Caco-2 (cell line): ENCODE measurements around the gene APP. TPM values are rescaled to one million over a fixed set of nuclear protein-coding genes. Genes with fewer than 3 reads are reported as not detected.

Experiments
- BruUV-seq: library from RNA; stranded (reverse); fragments of 400-500 nt; replicated peaks from 2 replicates; lab custom pipeline; 2021; lab: Mats Ljungman, UMichigan
- CTCF ChIA-PET: fragments of 300-600 bp; sonication (Branson Sonifier 250); formaldehyde crosslinking; loops from one replicate; lab custom pipeline; 2022; ENCODE audit warnings: antibody characterized with exemption; lab: Charles Lee
- POLR2A ChIA-PET: fragments of 300-600 bp; sonication (Branson Sonifier 250); formaldehyde crosslinking; loops from one replicate; lab custom pipeline; 2022; ENCODE audit warnings: antibody characterized with exemption; lab: Charles Lee
- DNase-seq, 2 experiments: peaks; one replicate each; pipeline versions ENCODE4 v3.0.0 to v3.0.0-alpha.2; 2020 to 2022
- H3K27me3 ChIP-seq: replicated peaks from 2 replicates; pipeline ENCODE4 v1.6.0; 2011; ENCODE audit warnings: low read length; ENCODE audit not compliant: control insufficient read depth, insufficient read depth
- H3K36me3 ChIP-seq: 2 replicates; pipeline ENCODE4 v1.5.1; 2011; ENCODE audit warnings: low read length; ENCODE audit not compliant: control insufficient read depth, insufficient read depth
- H3K4me1 ChIP-seq: fragments of 250-450 bp; sonication (Bioruptor Pico); 2 replicates; pipeline ENCODE4 v1.5.1; 2020; ENCODE audit warnings: mild to moderate bottlenecking
- H3K4me3 ChIP-seq: 2 replicates; pipeline ENCODE4 v1.5.1; 2011; ENCODE audit warnings: low read depth, mild to moderate bottlenecking, control low read depth, low read length
- H3K9me3 ChIP-seq: fragments of 250-450 bp; sonication (Bioruptor Pico); 2 replicates; pipeline ENCODE4 v1.5.1; 2020; ENCODE audit warnings: mild to moderate bottlenecking, moderate library complexity
- H3K27ac Mint-ChIP-seq: one replicate; pipeline ENCODE4 v1.8.0; 2022; ENCODE audit warnings: mixed read lengths; ENCODE audit not compliant: unreplicated experiment
- H3K27me3 Mint-ChIP-seq: one replicate; pipeline ENCODE4 v1.8.0; 2022; ENCODE audit warnings: mixed read lengths; ENCODE audit not compliant: insufficient read depth, unreplicated experiment
- H3K36me3 Mint-ChIP-seq: one replicate; pipeline ENCODE4 v1.8.0; 2022; ENCODE audit warnings: mild to moderate bottlenecking, mixed read lengths; ENCODE audit not compliant: insufficient read depth, unreplicated experiment
- H3K4me1 Mint-ChIP-seq: one replicate; pipeline ENCODE4 v1.8.0; 2022; ENCODE audit warnings: low read depth, mixed read lengths; ENCODE audit not compliant: unreplicated experiment
- H3K4me3 Mint-ChIP-seq: one replicate; pipeline ENCODE4 v1.8.0; 2022; ENCODE audit warnings: mild to moderate bottlenecking, moderate library complexity, mixed read lengths; ENCODE audit not compliant: unreplicated experiment
- H3K9me3 Mint-ChIP-seq: one replicate; pipeline ENCODE4 v1.8.0; 2022; ENCODE audit warnings: mixed read lengths; ENCODE audit not compliant: unreplicated experiment
- intact Hi-C: fragments of 100-400 bp; cut with micrococcal nuclease; formaldehyde crosslinking; loops from one replicate; pipeline ENCODE4 v1.10.0; 2022; ENCODE audit not compliant: unreplicated experiment
- total RNA-seq: library from RNA; stranded (reverse); gene quantifications from 2 replicates; pipeline ENCODE4 v1.2.3, GENCODE V29; 2022
- TF ChIP-seq, protein P1 (sequence below), 2 experiments: fragments of 200-600 bp in 1 of 2; IDR thresholded peaks; 1 replicate in 1 of 2; 2 replicates in 1 of 2; pipeline versions ENCODE4 v1.5.1 to v1.8.0; 2011 to 2022; ENCODE audit warnings: antibody characterized with exemption in 1 of 2, control low read depth in 1 of 2, inconsistent platforms in 1 of 2, low read depth in 1 of 2, low read length in 1 of 2, mild to moderate bottlenecking in 1 of 2, moderate library complexity in 1 of 2; ENCODE audit not compliant: insufficient read depth in 1 of 2, severe bottlenecking in 1 of 2, unreplicated experiment in 1 of 2

APP gene
- total RNA-seq, 1 experiment from 2014 or later = 331 TPM

- CTCF ChIA-PET = interaction anchor here (1.0 to 1.4 kb wide), 2 partner anchors 21 to 273 kb away, joined by 3 read pairs; no protein-coding TSS in a partner anchor
- TSS peak; percentile 23 for BruUV-seq
- Mint-ChIP-seq H3K27me3 (no peaks in the 10 kb centered on the region), H3K27ac (peak overlapping the region; percentile 88), H3K9me3 (no peaks in the 10 kb centered on the region), H3K36me3 (peaks cover 33% of the 10 kb centered on the region), H3K4me1 (peaks cover 18% of the 10 kb centered on the region), H3K4me3 (peak overlapping the region; percentile 86)
- TF ChIP-seq, protein P1, sequence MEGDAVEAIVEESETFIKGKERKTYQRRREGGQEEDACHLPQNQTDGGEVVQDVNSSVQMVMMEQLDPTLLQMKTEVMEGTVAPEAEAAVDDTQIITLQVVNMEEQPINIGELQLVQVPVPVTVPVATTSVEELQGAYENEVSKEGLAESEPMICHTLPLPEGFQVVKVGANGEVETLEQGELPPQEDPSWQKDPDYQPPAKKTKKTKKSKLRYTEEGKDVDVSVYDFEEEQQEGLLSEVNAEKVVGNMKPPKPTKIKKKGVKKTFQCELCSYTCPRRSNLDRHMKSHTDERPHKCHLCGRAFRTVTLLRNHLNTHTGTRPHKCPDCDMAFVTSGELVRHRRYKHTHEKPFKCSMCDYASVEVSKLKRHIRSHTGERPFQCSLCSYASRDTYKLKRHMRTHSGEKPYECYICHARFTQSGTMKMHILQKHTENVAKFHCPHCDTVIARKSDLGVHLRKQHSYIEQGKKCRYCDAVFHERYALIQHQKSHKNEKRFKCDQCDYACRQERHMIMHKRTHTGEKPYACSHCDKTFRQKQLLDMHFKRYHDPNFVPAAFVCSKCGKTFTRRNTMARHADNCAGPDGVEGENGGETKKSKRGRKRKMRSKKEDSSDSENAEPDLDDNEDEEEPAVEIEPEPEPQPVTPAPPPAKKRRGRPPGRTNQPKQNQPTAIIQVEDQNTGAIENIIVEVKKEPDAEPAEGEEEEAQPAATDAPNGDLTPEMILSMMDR (IDR thresholded peaks at IDR 0.05; ENCODE audit: insufficient read depth in 1 of 2, low read depth in 1 of 2, low read length in 1 of 2, severe bottlenecking in 1 of 2, unreplicated experiment in 1 of 2) = peak; percentile 21 to 36
- no peaks in the 10 kb centered on the region for H3K36me3 ChIP-seq
- peaks cover 25% of the 10 kb centered on the region for H3K4me1 ChIP-seq
- no peaks in the 10 kb centered on the region for H3K9me3 ChIP-seq
- peak; percentile 37 to 51 for DNase-seq
- POLR2A ChIA-PET = interaction anchor here (0.7 kb wide), 1 partner anchor 53 kb away, joined by 4 read pairs; no protein-coding TSS in a partner anchor
- intact Hi-C loops = loop anchor here (1.0 to 10.0 kb wide), 5 partner anchors 20 to 434 kb away; partner anchors contain the start of genes ATP5PF and GABPA
- H3K4me3 ChIP-seq = peak overlapping the region; percentile 97
- no peaks in the 10 kb centered on the region for H3K27me3 ChIP-seq
Measured at GRCh38 chr21:26169061-26169610, 1.4 kb downstream of the APP start.

DNA sequence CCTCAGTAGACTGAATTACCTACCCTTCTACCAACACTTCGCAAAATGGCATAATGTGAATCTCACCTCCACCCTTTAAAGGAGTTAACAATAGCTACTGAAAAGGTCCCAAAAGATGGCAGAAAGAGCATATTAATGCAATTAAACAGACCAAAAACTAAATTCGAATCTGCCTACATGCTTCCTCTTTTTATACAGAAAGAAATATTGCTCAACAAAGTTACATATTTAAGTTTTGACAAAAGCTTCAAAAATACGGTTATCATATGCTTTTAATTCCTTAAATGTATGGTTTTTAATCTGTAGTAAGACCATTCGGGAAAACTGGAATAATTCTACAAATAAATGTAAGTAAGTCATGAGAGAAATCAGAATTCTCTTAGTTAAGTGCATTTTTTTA, 2.2 kb downstream of the APP start:
- Histone ChIP-seq H3K27me3 (no peaks in the 10 kb centered on the region), H3K36me3 (no peaks in the 10 kb centered on the region), H3K4me3 (peak overlapping the region; percentile 97; the same call in 1 of the 2 replicates), H3K4me1 (peaks cover 25% of the 10 kb centered on the region), H3K9me3 (no peaks in the 10 kb centered on the region)
- intact Hi-C loops = loop anchor here (2.0 to 10.0 kb wide), 3 partner anchors 70 to 434 kb away; partner anchors contain the start of genes ATP5PF and GABPA
- no peaks in the 10 kb centered on the region for H3K9me3 Mint-ChIP-seq
- no peaks in the 10 kb centered on the region for H3K27me3 Mint-ChIP-seq
- peaks cover 18% of the 10 kb centered on the region for H3K4me1 Mint-ChIP-seq
- no peak for DNase-seq
- peak overlapping the region; percentile 88 for H3K27ac Mint-ChIP-seq
- H3K4me3 Mint-ChIP-seq = peak overlapping the region; percentile 86
- TF ChIP-seq, protein P1 (IDR thresholded peaks at IDR 0.05; ENCODE audit: insufficient read depth in 1 of 2, low read depth in 1 of 2, low read length in 1 of 2, severe bottlenecking in 1 of 2, unreplicated experiment in 1 of 2) = no peak
- BruUV-seq = no TSS peak
- peaks cover 33% of the 10 kb centered on the region for H3K36me3 Mint-ChIP-seq
- CTCF ChIA-PET = interaction anchor here (1.4 kb wide), 1 partner anchor 272 kb away, joined by 3 read pairs; no protein-coding TSS in a partner anchor
- POLR2A ChIA-PET = interaction anchor here (0.7 kb wide), 1 partner anchor 52 kb away, joined by 4 read pairs; no protein-coding TSS in a partner anchor

GRCh38 chr21:26167593-26167992, 3.0 kb downstream of the APP start:
- Mint-ChIP-seq H3K36me3 (peaks cover 33% of the 10 kb centered on the region), H3K27ac (no peak overlapping the region), H3K4me1 (peaks cover 18% of the 10 kb centered on the region), H3K4me3 (peak overlapping the region; percentile 86), H3K27me3 (no peaks in the 10 kb centered on the region), H3K9me3 (no peaks in the 10 kb centered on the region)
- intact Hi-C loops = loop anchor here (10.0 kb wide), 1 partner anchor 433 kb away; the partner anchor contains the start of genes ATP5PF and GABPA
- Histone ChIP-seq H3K4me3 (no peak overlapping the region), H3K9me3 (no peaks in the 10 kb centered on the region), H3K36me3 (no peaks in the 10 kb centered on the region), H3K4me1 (peaks cover 25% of the 10 kb centered on the region), H3K27me3 (no peaks in the 10 kb centered on the region)
- ChIA-PET CTCF (no interaction called here), POLR2A (no interaction called here)
- TF ChIP-seq, protein P1 (IDR thresholded peaks at IDR 0.05; ENCODE audit: insufficient read depth in 1 of 2, low read depth in 1 of 2, low read length in 1 of 2, severe bottlenecking in 1 of 2, unreplicated experiment in 1 of 2) = no peak
- no TSS peak for BruUV-seq
- DNase-seq = no peak
